Gastrocnemius medialis (tissue), 4 donors: Measurements from ENCODE around the gene CTU2.

Experiments used
- CTCF ChIP-seq, 5 experiments: fragments of 450-650 bp in 3 of 5; fragments of 200-600 bp in 2 of 5; sonication (generic) in 2 of 5; IDR thresholded peaks in 4 of 5; conservative IDR thresholded peaks in 1 of 5; 1 replicate in 4 of 5; 2 replicates in 1 of 5; pipeline ENCODE4 v1.5.1; 2016 to 2019; ENCODE audit warnings: antibody characterized with exemption in 5 of 5, mild to moderate bottlenecking in 3 of 5, moderate library complexity in 3 of 5
- POLR2A ChIP-seq, 2 donors: fragments of 450-650 bp; IDR thresholded peaks; one replicate each; pipeline ENCODE4 v1.6.1; 2017; ENCODE audit warnings: antibody characterized with exemption in 2 of 2, mild to moderate bottlenecking in 2 of 2, moderate library complexity in 2 of 2

- TF ChIP-seq CTCF (IDR thresholded peaks at IDR 0.05 in 4 of 5, conservative IDR thresholded peaks at IDR 0.05 in 1 of 5), result no peak
- TF ChIP-seq POLR2A (IDR thresholded peaks at IDR 0.05), result no peak
Observed at GRCh38 chr16:88667461-88667860, 38.8 kb upstream of the CTU2 start.
